Measurements from ENCODE around the gene CHRM5. TPM values are rescaled to one million over a fixed set of nuclear protein-coding genes. Genes with fewer than 3 reads are reported as not detected.

CHRM5 gene, protein sequence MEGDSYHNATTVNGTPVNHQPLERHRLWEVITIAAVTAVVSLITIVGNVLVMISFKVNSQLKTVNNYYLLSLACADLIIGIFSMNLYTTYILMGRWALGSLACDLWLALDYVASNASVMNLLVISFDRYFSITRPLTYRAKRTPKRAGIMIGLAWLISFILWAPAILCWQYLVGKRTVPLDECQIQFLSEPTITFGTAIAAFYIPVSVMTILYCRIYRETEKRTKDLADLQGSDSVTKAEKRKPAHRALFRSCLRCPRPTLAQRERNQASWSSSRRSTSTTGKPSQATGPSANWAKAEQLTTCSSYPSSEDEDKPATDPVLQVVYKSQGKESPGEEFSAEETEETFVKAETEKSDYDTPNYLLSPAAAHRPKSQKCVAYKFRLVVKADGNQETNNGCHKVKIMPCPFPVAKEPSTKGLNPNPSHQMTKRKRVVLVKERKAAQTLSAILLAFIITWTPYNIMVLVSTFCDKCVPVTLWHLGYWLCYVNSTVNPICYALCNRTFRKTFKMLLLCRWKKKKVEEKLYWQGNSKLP
- total RNA-seq = not detected in 2 replicates

DNA sequence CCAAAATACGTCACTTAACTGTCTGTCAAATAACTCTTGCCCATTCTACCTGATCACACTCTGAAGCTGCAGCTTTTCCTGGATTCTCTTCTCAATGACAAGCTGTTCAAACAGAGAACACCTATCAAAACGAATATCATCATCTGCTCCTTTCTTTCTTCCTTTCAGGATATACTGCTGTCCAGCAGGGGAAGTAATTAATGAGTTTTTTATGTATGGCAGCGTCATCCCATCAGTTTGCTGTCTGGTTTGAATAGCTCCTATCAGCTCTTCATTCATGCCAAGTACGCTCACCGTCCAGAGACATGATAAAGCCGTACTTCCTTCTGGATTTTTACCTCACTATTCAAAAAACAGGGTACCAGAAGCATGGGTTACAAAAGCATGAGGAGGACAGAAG, at the start of gene CHRM5:
TSS of gene CHRM5 (plus strand) at position 274 of the 400 bp plus-strand sequence. CDS start 94,221 bp downstream, outside the sequence.
- DNase-seq (ENCODE audit: low read depth) (no peak), FAIRE-seq (peak; percentile 47)
- H3K4me3 ChIP-seq (ENCODE audit: low read depth, low read length) = no peak within 1 kb of the TSS
- H3K36me3 ChIP-seq (ENCODE audit: control insufficient read depth, insufficient read depth, low read length) = no peaks in the 10 kb centered on the region
- TF ChIP-seq, protein P1, sequence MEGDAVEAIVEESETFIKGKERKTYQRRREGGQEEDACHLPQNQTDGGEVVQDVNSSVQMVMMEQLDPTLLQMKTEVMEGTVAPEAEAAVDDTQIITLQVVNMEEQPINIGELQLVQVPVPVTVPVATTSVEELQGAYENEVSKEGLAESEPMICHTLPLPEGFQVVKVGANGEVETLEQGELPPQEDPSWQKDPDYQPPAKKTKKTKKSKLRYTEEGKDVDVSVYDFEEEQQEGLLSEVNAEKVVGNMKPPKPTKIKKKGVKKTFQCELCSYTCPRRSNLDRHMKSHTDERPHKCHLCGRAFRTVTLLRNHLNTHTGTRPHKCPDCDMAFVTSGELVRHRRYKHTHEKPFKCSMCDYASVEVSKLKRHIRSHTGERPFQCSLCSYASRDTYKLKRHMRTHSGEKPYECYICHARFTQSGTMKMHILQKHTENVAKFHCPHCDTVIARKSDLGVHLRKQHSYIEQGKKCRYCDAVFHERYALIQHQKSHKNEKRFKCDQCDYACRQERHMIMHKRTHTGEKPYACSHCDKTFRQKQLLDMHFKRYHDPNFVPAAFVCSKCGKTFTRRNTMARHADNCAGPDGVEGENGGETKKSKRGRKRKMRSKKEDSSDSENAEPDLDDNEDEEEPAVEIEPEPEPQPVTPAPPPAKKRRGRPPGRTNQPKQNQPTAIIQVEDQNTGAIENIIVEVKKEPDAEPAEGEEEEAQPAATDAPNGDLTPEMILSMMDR (IDR thresholded peaks at IDR 0.05; ENCODE audit: insufficient read depth, low read length, severe bottlenecking) = no peak
- H3K27me3 ChIP-seq (ENCODE audit: control insufficient read depth, insufficient read depth, low read length) = no peaks in the 10 kb centered on the region

DNA sequence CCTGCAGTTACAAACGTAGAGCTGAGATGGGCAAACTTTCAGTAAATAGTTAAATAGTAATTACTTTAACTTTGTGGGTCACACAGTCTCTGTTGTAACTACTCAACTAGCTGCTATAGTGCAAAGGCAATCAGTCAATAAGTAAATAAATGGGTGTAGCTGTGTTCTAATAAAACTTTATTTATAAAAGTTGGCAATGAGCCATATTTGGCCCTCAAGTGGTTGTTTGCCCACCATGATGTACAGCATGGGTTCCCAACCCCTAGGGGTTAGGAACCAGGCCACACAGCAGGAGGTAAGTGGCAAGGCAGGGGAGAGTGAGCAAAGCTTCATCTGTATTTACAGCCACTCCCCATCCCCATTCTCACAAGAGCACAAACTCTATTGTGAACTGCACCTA, 44.9 kb upstream of the CHRM5 start:
- TF ChIP-seq, protein P1 (IDR thresholded peaks at IDR 0.05; ENCODE audit: insufficient read depth, low read length, severe bottlenecking) = no peak
- Histone ChIP-seq H3K4me3 (ENCODE audit: low read depth, low read length) (no peak overlapping the region), H3K36me3 (ENCODE audit: control insufficient read depth, insufficient read depth, low read length) (no peaks in the 10 kb centered on the region), H3K27me3 (ENCODE audit: control insufficient read depth, insufficient read depth, low read length) (no peaks in the 10 kb centered on the region)
- no peak for FAIRE-seq
- no peak for DNase-seq (ENCODE audit: low read depth)

DNA sequence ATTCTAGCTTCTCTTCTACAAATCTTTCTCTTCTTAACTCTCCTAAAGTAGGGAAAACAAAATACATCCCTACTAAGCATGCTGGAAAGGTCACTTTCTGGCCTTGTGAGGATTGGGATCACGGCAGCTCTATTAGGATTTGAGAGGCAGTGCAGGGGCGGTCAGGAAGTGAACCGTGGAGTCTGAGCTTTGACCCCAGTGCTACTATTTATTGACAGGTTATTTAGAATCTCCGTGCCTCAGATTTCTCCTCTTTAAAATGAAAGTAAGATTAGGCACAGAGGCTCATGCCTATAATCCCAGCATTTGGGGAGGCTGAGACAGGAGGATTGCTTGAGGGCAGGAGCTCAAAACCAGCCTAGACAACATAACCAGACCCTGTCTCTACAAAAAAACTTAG, 42.0 kb upstream of the CHRM5 start:
- FAIRE-seq (no peak), DNase-seq (ENCODE audit: low read depth) (no peak)
- H3K27me3 ChIP-seq (ENCODE audit: control insufficient read depth, insufficient read depth, low read length) = no peaks in the 10 kb centered on the region
- TF ChIP-seq, protein P1 (IDR thresholded peaks at IDR 0.05; ENCODE audit: insufficient read depth, low read length, severe bottlenecking) = no peak
- H3K4me3 ChIP-seq (ENCODE audit: low read depth, low read length) = no peak overlapping the region
- no peaks in the 10 kb centered on the region for H3K36me3 ChIP-seq (ENCODE audit: control insufficient read depth, insufficient read depth, low read length)

DNA sequence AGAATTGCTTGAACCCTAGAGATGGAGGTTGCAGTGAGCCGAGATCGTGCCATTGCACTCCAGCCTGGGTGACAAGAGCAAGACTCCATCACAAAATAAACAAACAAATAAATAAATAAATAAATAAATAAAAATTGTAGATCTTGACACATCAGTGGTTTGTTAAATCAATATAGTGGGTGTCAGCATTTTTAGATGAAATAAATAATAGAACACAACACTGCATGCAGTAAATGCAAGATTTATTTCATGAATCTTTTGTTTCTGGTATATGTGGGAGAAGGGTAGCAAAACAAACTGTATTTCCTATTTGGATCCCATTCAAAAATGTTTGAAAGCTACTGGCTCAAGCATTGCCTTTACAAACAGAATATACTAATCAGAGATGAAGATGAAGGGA, 35.6 kb upstream of the CHRM5 start:
- DNase-seq (ENCODE audit: low read depth) (no peak), FAIRE-seq (no peak)
- Histone ChIP-seq H3K36me3 (ENCODE audit: control insufficient read depth, insufficient read depth, low read length) (no peaks in the 10 kb centered on the region), H3K27me3 (ENCODE audit: control insufficient read depth, insufficient read depth, low read length) (no peaks in the 10 kb centered on the region), H3K4me3 (ENCODE audit: low read depth, low read length) (no peak overlapping the region)
- TF ChIP-seq, protein P1 (IDR thresholded peaks at IDR 0.05; ENCODE audit: insufficient read depth, low read length, severe bottlenecking) = no peak

DNA sequence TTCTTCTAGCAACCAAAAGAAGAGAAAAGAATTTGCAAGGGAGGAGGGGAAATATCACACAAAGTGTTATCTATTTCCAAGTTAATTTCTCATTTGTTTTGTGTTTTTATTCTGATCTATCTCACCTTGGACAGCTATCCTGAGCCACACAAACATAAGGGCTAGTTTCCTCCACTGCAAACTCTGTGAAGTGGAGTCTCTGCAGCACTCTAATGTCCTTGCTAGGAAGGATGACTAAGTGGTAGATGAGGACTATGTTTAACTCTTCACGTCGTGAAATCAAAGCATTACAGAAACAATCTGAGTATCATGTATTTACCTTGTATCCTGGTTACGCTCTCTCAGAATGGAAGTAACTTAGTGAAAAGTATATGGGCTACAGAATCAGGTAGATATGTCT, 33.9 kb upstream of the CHRM5 start:
- TF ChIP-seq, protein P1 (IDR thresholded peaks at IDR 0.05; ENCODE audit: insufficient read depth, low read length, severe bottlenecking) = no peak
- DNase-seq (ENCODE audit: low read depth) (no peak), FAIRE-seq (peak; percentile 72)
- Histone ChIP-seq H3K4me3 (ENCODE audit: low read depth, low read length) (no peak overlapping the region), H3K27me3 (ENCODE audit: control insufficient read depth, insufficient read depth, low read length) (no peaks in the 10 kb centered on the region), H3K36me3 (ENCODE audit: control insufficient read depth, insufficient read depth, low read length) (no peaks in the 10 kb centered on the region)
